ENCODE results near the gene TBC1D2B.

Gene TBC1D2B

DNA sequence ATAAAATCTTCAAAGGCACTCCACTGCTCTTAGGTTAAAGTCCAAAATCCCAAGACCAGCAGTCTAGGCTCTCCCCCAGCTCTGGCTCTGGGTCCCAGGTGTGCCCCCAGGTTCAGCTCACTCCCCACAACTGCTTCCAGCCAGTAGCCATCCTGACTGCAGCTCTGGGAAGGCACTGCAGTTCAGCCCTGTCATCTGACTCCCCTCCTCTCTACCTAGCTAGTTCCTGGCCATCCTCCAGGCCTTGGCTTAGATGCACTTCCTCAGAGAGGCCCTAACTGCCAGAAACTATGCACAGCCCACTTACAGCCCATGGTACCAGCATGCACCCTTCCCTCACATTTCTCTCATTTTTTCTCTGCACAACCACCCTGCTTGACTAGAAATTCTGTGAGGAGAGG, 25.5 kb downstream of the TBC1D2B start:
- DNase-seq: no peak

DNA sequence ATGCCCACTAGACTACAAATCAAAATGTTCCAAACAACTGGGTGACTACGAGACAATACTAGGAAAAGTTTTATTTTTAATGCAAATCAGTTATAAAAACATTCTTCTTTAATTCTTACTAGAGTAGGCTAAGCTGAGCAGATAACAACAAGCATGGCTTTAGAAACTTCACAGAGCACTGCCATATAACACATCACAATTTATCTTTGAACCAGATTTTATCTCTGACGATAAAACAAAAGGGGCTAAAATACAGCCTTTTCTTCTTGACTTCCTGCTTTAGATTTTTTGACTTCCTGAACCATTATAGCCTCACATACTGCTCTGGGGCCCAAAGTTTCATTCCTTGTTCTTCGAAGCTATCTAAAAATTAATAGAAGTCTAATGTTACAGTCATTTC, 25.9 kb downstream of the TBC1D2B start:
- no peak for DNase-seq

DNA sequence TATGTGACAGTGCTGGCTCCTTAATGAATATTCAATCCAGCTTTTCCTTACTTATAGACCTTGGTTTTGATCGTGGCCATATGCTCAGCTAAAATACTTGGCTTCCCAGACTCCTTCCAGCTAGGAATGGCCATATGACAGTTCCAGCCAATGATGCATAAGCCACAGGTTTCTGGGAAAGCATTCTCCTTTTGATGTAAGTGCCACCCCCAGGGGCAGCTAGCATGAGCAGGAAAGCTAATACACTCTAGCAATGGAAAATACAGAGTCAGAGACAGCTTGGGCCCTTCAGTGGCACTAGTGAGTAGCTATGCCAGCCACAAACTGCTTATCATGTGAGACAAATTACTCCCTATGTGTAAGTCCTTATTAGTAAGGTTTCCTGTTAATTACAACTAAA, 26.7 kb downstream of the TBC1D2B start:
- no peak for DNase-seq

GRCh38 chr15:78050441-78050809, 27.1 kb downstream of the TBC1D2B start:
- no peak for DNase-seq

- no peak for DNase-seq
These were observed 27.6 kb downstream of the TBC1D2B start for GRCh38 chr15:78049691-78050440.

DNA sequence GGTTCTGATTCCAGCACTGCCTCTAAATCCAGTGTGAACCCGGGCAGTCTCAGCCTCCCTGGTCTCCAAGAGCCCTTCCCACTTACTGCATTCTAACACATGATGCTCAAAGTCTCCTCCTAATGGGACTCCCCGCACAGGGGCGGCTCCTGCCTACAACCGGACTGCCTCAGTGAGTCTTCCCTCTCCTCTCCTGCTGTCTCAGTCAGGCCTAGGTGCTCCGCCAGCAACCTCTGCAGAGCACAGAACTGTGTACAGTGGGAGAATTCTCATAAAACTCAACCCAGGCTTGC, 28.9 kb downstream of the TBC1D2B start:
- no peak for DNase-seq

GRCh38 chr15:78047761-78048627, 29.5 kb downstream of the TBC1D2B start:
- DNase-seq: no peak

DNA sequence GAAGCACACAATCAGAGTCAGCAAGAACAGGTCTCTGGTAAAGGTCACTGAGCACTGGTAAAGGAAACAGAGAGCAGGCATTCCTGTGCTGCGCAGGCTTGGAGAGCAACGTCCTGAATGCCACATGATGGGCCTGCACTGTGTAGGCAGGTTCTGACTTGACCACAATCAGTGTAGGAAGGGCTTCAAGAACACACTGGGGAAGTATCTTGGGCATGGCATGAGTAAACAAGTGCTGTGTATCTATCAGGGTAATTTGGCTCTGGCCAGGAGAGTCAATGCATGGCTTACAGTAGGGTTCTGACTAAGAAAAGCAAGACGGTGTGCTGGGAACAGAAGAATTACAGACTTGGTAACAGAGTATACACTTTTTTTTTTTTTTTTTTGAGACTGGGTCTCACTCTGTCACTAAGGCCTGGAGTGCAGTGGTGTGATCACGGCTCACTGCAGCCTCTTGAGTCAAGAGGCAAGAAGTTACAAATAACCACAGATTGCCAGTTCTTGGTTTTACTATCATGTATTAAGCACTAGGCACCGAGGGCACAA, 30.6 kb downstream of the TBC1D2B start:
- no peak for DNase-seq

- DNase-seq: no peak
These were observed 32.3 kb downstream of the TBC1D2B start for GRCh38 chr15:78045189-78045588.

DNA sequence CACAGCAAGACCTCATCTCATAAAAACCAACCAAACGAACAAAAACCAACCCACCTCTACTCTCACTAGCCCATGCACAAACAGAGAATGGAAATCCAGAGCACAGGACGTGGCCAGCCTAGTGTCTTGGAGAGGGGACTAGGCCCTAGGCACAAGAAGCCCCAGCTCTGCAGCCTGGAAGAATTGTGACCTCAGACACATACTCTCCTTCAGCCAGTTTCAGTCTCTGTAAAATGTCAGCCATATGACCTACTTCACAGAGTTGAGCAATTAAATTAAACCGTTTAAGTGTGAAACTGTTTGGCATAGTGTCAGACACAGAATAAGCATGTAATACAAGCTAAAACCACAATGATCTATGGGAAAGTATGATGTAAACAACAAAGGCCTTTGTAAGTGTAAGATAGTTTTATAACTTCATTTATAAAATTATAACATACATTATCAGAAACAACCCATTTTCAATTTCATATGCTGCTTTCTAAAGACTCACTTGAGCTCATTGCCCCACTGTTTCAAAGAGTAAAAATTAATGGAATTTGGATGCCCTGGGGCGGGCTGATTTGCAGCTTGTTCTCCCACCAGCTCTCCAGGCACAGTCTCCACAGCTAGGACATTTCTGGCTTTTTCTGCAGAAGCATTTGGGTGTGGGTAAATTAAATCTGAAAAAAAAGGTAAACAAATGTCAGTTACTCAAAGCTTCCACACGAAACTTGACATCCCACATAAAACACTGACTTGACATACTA, 32.9 kb downstream of the TBC1D2B start:
- no peak for DNase-seq

DNA sequence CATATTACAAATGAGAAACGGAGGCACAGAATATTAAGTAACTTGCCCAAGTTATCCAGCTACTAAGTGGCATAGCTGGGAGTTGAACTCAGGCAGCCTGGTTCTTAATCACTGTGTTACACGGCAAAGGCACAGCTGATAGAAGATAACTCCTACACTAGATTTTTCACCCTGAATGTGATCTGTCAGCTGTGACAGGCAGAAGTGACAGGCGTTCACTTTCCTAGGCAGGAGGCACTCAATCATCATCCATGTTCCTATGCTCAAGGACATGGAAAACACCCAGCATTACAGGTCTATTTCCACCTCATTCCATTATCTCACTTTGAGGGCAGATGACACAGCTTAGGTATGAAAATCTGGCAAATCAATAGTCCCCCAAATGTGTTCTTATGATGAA, 35.6 kb downstream of the TBC1D2B start:
- DNase-seq: no peak

- no peak for DNase-seq
These were observed 36.8 kb downstream of the TBC1D2B start for GRCh38 chr15:78040653-78041244.

- DNase-seq: no peak
These were observed 38.8 kb downstream of the TBC1D2B start for GRCh38 chr15:78038585-78039247.

- DNase-seq: no peak
These were observed 39.7 kb downstream of the TBC1D2B start for GRCh38 chr15:78037779-78038305.

- no peak for DNase-seq
These were observed 40.2 kb downstream of the TBC1D2B start for GRCh38 chr15:78037328-78037727.

- DNase-seq: no peak
These were observed 41.5 kb downstream of the TBC1D2B start for GRCh38 chr15:78035861-78036476.

DNA sequence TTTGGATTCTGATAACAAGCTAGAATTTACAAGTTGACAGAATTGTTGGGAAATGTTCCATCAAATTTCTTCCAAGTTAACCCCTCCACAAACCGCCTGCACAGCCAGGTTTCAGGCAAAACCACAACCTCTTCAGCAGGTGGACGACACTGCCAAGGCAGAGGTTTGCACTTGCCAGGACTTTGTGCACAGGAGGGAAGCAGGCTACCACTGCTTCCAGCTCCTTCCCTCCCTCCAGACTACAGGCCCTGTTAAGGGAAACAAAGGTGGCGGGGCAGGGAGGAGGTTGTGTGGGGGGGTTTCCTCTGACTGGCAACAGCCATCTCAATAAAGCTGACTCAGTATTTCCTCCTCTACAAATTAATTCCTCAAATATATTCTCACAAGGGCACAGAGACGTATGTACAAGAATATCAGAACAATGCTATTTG, 42.2 kb downstream of the TBC1D2B start:
- DNase-seq: no peak

GRCh38 chr15:78034495-78035191, 42.9 kb downstream of the TBC1D2B start:
- DNase-seq: no peak

GRCh38 chr15:78033864-78034263, 43.6 kb downstream of the TBC1D2B start:
- DNase-seq: no peak

GRCh38 chr15:78032671-78033070, 44.8 kb downstream of the TBC1D2B start:
- DNase-seq: no peak

DNA sequence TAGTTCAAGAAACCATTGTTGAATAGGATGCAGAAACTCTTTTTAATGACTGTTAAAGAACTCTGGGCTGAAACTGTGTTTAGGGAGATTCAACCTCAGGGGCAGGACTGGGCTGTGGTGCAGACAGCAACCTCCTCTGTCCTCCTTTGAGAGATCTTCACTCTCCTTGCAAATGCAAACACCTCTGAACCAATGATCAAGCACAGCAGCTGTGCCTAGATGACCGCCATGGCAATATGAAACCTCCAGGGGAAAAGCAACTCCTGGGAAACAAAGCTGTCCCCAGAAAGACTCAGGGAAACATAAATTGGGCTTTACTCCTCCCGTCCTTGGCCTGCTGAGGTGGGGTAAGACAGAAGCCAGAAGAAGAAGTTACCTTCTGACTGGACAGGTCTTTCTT, 52.6 kb downstream of the TBC1D2B start:
- DNase-seq: no peak

All from RPMI8226 (cell line).